Measurements from ENCODE around the gene FAM107B.

FAM107B gene

GRCh38 chr10:14562218-14563075, 212.2 kb downstream of the FAM107B start:
- H3K27me3 Mint-ChIP-seq = no peaks in the 10 kb centered on the region
- H3K27ac Mint-ChIP-seq = peak overlapping the region; percentile 68
- H3K9me3 Mint-ChIP-seq = peaks cover 4% of the 10 kb centered on the region
- no peak overlapping the region for H3K4me3 Mint-ChIP-seq
- H3K4me1 Mint-ChIP-seq = peaks cover 91% of the 10 kb centered on the region
- peaks cover 44% of the 10 kb centered on the region for H3K36me3 Mint-ChIP-seq
- ATAC-seq = no peak

GRCh38 chr10:14560791-14561765, 213.6 kb downstream of the FAM107B start:
- Mint-ChIP-seq H3K4me3 (peak overlapping the region; percentile 43), H3K27ac (peak overlapping the region; percentile 81), H3K9me3 (no peaks in the 10 kb centered on the region), H3K4me1 (peaks cover 95% of the 10 kb centered on the region), H3K27me3 (no peaks in the 10 kb centered on the region), H3K36me3 (peaks cover 30% of the 10 kb centered on the region)
- no peak for ATAC-seq

GRCh38 chr10:14560274-14560673, 214.4 kb downstream of the FAM107B start:
- Mint-ChIP-seq H3K4me3 (peak overlapping the region; percentile 28), H3K9me3 (no peaks in the 10 kb centered on the region), H3K4me1 (peaks cover 95% of the 10 kb centered on the region), H3K27me3 (no peaks in the 10 kb centered on the region), H3K27ac (peak overlapping the region; percentile 81), H3K36me3 (peaks cover 22% of the 10 kb centered on the region)
- peak; percentile 40 for ATAC-seq

GRCh38 chr10:14558025-14558424, 216.7 kb downstream of the FAM107B start:
- H3K27me3 Mint-ChIP-seq = no peaks in the 10 kb centered on the region
- peak overlapping the region; percentile 81 for H3K27ac Mint-ChIP-seq
- ATAC-seq = no peak
- H3K9me3 Mint-ChIP-seq = no peaks in the 10 kb centered on the region
- H3K36me3 Mint-ChIP-seq = peaks cover 23% of the 10 kb centered on the region
- H3K4me3 Mint-ChIP-seq = no peak overlapping the region
- H3K4me1 Mint-ChIP-seq = peaks cover 94% of the 10 kb centered on the region

DNA sequence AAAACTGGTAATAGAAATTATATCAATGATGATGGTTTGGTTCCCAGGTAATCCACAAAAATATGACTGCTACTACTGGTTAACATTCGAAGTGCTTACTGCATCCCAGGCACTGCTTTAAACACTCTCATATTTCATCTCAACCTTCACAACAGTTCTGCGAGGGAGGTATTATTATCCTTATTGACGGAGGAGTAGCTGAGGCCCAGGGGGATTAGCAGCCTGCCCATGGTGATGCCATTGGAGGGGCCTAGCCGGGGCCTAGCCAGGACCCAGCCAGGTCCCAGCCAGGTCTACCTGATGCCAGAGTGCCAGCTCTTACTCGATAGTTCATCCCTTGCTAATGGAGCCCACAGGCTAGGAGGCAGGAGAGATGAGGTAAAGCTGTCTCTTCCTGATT, 217.1 kb downstream of the FAM107B start:
- Mint-ChIP-seq H3K4me1 (peaks cover 94% of the 10 kb centered on the region), H3K4me3 (no peak overlapping the region), H3K27me3 (no peaks in the 10 kb centered on the region), H3K9me3 (no peaks in the 10 kb centered on the region), H3K36me3 (peaks cover 26% of the 10 kb centered on the region), H3K27ac (peak overlapping the region; percentile 81)
- no peak for ATAC-seq

DNA sequence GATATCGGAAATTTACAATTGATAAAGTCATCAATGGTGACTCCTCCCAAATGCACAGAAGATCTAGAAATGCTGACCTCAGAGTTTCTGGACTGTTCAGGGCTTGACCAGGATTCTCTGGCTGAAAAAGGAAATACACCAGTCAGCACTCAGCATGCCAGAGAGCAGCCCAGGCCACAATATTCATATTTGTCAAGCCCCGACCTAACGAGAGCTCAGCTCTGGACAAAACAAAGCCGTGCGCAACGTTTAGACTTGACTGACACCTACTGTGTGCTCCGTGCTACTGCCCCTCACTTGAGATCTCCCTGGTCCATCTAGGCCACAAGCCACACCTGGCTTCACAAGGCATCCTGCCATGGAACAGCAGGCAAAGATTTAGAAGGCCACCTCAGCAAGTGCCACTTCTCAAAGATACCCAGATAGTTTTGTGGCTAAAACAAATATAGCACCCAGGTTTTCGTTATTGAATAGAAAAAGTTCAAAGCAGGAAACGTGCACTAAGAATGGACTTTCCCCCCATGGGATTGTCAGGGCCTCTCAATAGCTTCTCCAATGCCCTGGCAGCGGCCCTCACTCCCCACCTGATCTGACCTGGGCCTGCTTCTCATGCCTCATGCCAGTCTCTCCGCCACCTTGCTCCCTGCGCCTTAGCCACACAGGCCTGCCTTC, 218.3 kb downstream of the FAM107B start:
- Mint-ChIP-seq H3K9me3 (no peaks in the 10 kb centered on the region), H3K27me3 (no peaks in the 10 kb centered on the region), H3K36me3 (peaks cover 35% of the 10 kb centered on the region), H3K27ac (peak overlapping the region; percentile 81), H3K4me3 (peak overlapping the region; percentile 30), H3K4me1 (peaks cover 94% of the 10 kb centered on the region)
- ATAC-seq = peak; percentile 82

DNA sequence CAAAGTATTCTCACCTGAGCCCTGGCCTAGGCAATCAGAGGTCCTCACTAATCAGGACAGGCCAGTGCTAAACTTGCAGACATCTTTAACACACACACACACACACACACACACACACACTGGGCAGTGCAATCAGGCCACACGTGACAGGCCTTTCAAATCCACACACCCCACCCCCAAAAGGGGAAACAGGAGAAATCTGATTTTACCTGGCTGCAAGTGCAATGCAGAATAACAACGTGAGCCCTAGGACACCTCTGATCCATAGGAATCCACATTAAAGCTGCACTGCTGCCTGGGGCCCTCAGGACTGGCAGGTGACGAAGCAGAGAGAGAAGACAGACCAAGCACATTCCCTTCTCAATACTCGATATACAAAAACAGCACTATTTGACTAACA, 218.9 kb downstream of the FAM107B start:
- H3K9me3 Mint-ChIP-seq = no peaks in the 10 kb centered on the region
- peak overlapping the region; percentile 25 for H3K4me3 Mint-ChIP-seq
- H3K27me3 Mint-ChIP-seq = no peaks in the 10 kb centered on the region
- H3K36me3 Mint-ChIP-seq = peaks cover 35% of the 10 kb centered on the region
- peak overlapping the region; percentile 81 for H3K27ac Mint-ChIP-seq
- no peak for ATAC-seq
- peaks cover 94% of the 10 kb centered on the region for H3K4me1 Mint-ChIP-seq

GRCh38 chr10:14554491-14555205, 220.0 kb downstream of the FAM107B start:
- no peaks in the 10 kb centered on the region for H3K9me3 Mint-ChIP-seq
- H3K36me3 Mint-ChIP-seq = peaks cover 34% of the 10 kb centered on the region
- no peaks in the 10 kb centered on the region for H3K27me3 Mint-ChIP-seq
- ATAC-seq = peak; percentile 53
- peaks cover 94% of the 10 kb centered on the region for H3K4me1 Mint-ChIP-seq
- peak overlapping the region; percentile 83 for H3K27ac Mint-ChIP-seq
- peak overlapping the region; percentile 58 for H3K4me3 Mint-ChIP-seq

DNA sequence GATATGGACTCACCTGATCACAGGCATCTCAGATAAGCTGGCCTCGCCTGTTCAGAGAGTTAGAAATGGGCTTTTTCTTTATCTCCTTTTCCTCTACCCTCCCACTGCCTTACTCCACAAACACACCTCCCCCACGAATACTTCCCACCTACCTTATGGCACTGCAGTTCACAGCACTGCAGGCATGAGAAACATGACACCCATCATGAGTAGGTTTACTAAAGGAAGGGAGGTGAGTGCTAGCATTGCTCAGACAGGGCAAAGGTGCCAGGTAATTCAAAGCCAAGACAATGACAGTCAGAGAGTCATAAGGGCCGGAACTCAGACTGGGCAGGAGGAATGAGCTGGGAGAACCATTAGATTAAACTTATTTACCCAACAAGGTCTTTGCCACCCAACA, 220.6 kb downstream of the FAM107B start:
- no peak for ATAC-seq
- Mint-ChIP-seq H3K27me3 (no peaks in the 10 kb centered on the region), H3K4me3 (peak overlapping the region; percentile 58)

DNA sequence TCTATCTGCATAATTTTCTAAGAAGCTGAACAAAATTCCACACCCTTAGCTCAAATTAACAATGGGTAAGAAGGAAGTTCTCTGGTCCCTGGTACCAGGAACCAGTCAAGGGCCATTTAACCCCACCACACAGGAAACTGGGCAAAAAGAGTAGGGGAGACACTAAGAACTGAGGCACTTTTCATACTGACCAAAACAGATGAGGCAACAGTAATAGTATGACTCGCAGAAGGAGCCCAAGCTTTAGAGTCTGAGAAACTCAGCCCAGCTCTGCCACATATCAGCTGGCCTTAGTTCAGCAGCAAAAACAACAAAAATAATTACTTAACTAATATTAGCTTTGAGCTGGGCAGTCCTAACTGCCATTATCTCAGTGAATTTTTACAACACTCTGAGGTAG, 221.2 kb downstream of the FAM107B start:
- Mint-ChIP-seq H3K4me1 (peaks cover 93% of the 10 kb centered on the region), H3K9me3 (no peaks in the 10 kb centered on the region), H3K4me3 (no peak overlapping the region), H3K27me3 (no peaks in the 10 kb centered on the region), H3K36me3 (peaks cover 31% of the 10 kb centered on the region), H3K27ac (peak overlapping the region; percentile 69)
- no peak for ATAC-seq

More for the DNA sequence above, 220.6 kb downstream of the FAM107B start:
- Mint-ChIP-seq H3K27ac (peak overlapping the region; percentile 83), H3K4me1 (peaks cover 95% of the 10 kb centered on the region), H3K36me3 (peaks cover 36% of the 10 kb centered on the region), H3K9me3 (no peaks in the 10 kb centered on the region)

DNA sequence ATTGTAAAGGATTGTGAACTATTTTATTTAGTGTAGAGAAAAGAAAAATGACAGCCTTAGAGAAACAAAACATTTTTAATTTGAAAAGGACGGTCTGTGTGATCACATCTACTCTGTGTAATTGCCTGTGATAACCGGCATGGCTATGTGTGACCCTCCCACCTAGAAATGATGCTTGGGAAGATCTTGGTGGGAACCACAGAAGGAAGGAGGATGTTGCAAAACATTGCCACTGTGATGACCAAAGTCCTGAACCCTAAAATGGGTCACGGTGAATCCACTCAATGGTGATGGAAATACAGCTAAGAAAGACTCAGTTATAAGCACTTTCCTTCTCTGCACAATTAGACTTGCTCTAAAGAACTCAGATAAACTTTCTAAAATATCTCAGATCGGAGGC, 222.7 kb downstream of the FAM107B start:
- ATAC-seq = no peak
- no peaks in the 10 kb centered on the region for H3K9me3 Mint-ChIP-seq
- peak overlapping the region; percentile 20 for H3K27ac Mint-ChIP-seq
- H3K4me1 Mint-ChIP-seq = peaks cover 93% of the 10 kb centered on the region
- H3K36me3 Mint-ChIP-seq = peaks cover 34% of the 10 kb centered on the region
- no peaks in the 10 kb centered on the region for H3K27me3 Mint-ChIP-seq
- H3K4me3 Mint-ChIP-seq = no peak overlapping the region

DNA sequence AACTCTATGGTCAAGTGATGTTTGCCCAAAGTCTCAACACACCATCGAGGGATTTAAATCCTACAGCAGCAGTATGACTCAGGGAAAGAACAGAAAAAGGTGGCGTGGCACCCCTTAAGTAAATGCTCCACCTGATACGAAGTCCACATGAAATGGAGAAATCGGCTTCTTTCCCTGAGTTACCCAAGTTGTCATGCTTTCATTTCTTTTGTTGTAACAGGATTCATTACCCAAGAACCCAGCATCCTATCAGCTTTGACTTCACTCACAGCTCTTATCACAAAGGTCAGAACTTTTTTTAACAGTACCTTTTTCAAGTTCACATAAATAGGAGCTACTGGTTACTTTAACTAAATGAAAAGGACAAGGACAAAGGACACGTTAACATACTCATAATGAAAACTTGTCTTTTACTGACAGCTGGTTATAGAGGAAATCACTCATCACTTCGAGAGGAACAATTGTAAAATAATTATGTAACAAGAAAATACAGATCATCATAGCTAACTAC, 224.2 kb downstream of the FAM107B start:
- no peaks in the 10 kb centered on the region for H3K9me3 Mint-ChIP-seq
- ATAC-seq = no peak
- peaks cover 93% of the 10 kb centered on the region for H3K4me1 Mint-ChIP-seq
- no peaks in the 10 kb centered on the region for H3K27me3 Mint-ChIP-seq
- no peak overlapping the region for H3K4me3 Mint-ChIP-seq
- peak overlapping the region; percentile 68 for H3K27ac Mint-ChIP-seq
- peaks cover 39% of the 10 kb centered on the region for H3K36me3 Mint-ChIP-seq

DNA sequence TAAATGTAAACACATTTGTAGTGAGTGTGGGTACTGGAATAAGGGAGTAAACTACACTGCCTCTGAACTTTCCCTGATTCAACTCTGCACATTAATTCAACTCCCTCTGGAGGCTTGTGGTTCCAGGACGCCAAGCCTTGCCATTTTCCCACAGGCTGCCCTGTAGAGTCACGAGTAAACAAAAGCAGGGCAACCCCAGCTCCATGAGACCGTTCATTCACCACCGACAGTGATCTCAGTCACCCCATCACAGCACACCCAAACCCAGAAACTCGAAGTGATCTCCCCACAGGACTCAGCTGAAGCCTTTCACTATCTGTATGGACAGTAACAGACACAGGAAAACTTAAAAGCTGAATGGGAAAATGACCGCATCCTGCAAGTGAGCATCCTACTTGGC, 225.2 kb downstream of the FAM107B start:
- Mint-ChIP-seq H3K36me3 (peaks cover 39% of the 10 kb centered on the region), H3K4me3 (no peak overlapping the region), H3K9me3 (no peaks in the 10 kb centered on the region), H3K27ac (peak overlapping the region; percentile 68), H3K27me3 (no peaks in the 10 kb centered on the region), H3K4me1 (peaks cover 94% of the 10 kb centered on the region)
- ATAC-seq = no peak

GRCh38 chr10:14548970-14549369, 225.7 kb downstream of the FAM107B start:
- Mint-ChIP-seq H3K4me1 (peaks cover 94% of the 10 kb centered on the region), H3K27me3 (no peaks in the 10 kb centered on the region), H3K9me3 (no peaks in the 10 kb centered on the region), H3K27ac (peak overlapping the region; percentile 68), H3K36me3 (peaks cover 39% of the 10 kb centered on the region), H3K4me3 (no peak overlapping the region)
- no peak for ATAC-seq

All from stimulated activated memory B cell treated with anti-CD40 and anti-IgM and Interleukin-4, amounts not matched to agents 10 μg/mL and 1 μg/mL and 100 μg/mL, for 72 hours (primary cell).